ENCODE data around the gene CDC27. TPM values are rescaled to one million over a fixed set of nuclear protein-coding genes. Genes with fewer than 3 reads are reported as not detected.
"Not testable (repeated sequence)": the region's sequence is repeated elsewhere in the genome, so short reads cannot be mapped to it uniquely, and the experiment has no call there.

The CDC27 gene
- total RNA-seq, 1 donor = 37.2 TPM

- DNase-seq (ENCODE audit: low read depth in 2 of 3, low spot score in 2 of 3) = no peak
Measured at GRCh38 chr17:47219621-47220475, 30.8 kb upstream of the CDC27 start.

GRCh38 chr17:47218896-47219430 lies 29.9 kb upstream of the CDC27 start:
- DNase-seq (ENCODE audit: low read depth in 2 of 3, low spot score in 2 of 3) = peak in 2 of 3 donors; percentile 50 to 78

GRCh38 chr17:47217279-47217678 lies 28.2 kb upstream of the CDC27 start:
- not testable (repeated sequence) for DNase-seq (ENCODE audit: low read depth in 2 of 3, low spot score in 2 of 3)

- DNase-seq (ENCODE audit: low read depth in 2 of 3, low spot score in 2 of 3) = not testable (repeated sequence)
Measured at GRCh38 chr17:47216821-47217220, 27.7 kb upstream of the CDC27 start.

GRCh38 chr17:47214931-47215330 lies 25.8 kb upstream of the CDC27 start:
- DNase-seq (ENCODE audit: low read depth in 2 of 3, low spot score in 2 of 3) = no peak

GRCh38 chr17:47213540-47213939 lies 24.4 kb upstream of the CDC27 start:
- DNase-seq (ENCODE audit: low read depth in 2 of 3, low spot score in 2 of 3) = peak in 1 of 3 donors; percentile 54

GRCh38 chr17:47212458-47212857 lies 23.4 kb upstream of the CDC27 start:
- DNase-seq (ENCODE audit: low read depth in 2 of 3, low spot score in 2 of 3) = no peak

- no peak for DNase-seq (ENCODE audit: low read depth in 2 of 3, low spot score in 2 of 3)
Measured at GRCh38 chr17:47210779-47211178, 21.7 kb upstream of the CDC27 start.

- no peak for DNase-seq (ENCODE audit: low read depth in 2 of 3, low spot score in 2 of 3)
Measured at GRCh38 chr17:47210105-47210504, 21.0 kb upstream of the CDC27 start.

GRCh38 chr17:47209499-47209898 lies 20.4 kb upstream of the CDC27 start:
- DNase-seq (ENCODE audit: low read depth in 2 of 3, low spot score in 2 of 3) = no peak

GRCh38 chr17:47208744-47209488 lies 19.8 kb upstream of the CDC27 start, which contains the start of gene MYL4:
MYL4 (plus strand) TSS chr17:47209348; CDS start chr17:47209423, 75 bp downstream.
- DNase-seq (ENCODE audit: low read depth in 2 of 3, low spot score in 2 of 3) = no peak

- DNase-seq (ENCODE audit: low read depth in 2 of 3, low spot score in 2 of 3) = no peak
Measured at GRCh38 chr17:47207143-47208067, 18.3 kb upstream of the CDC27 start.

- DNase-seq (ENCODE audit: low read depth in 2 of 3, low spot score in 2 of 3) = peak in 2 of 3 donors; percentile 43 to 71
Measured at GRCh38 chr17:47205419-47205963, 16.4 kb upstream of the CDC27 start.

- DNase-seq (ENCODE audit: low read depth in 2 of 3, low spot score in 2 of 3) = peak in 1 of 3 donors; percentile 45
Measured at GRCh38 chr17:47204722-47205418, 15.8 kb upstream of the CDC27 start.

- peak in 1 of 3 donors; percentile 56 for DNase-seq (ENCODE audit: low read depth in 2 of 3, low spot score in 2 of 3)
Measured at GRCh38 chr17:47203984-47204721, 15.1 kb upstream of the CDC27 start.

GRCh38 chr17:47201166-47201565 lies 12.1 kb upstream of the CDC27 start:
- no peak for DNase-seq (ENCODE audit: low read depth in 2 of 3, low spot score in 2 of 3)

GRCh38 chr17:47200325-47200664 lies 11.2 kb upstream of the CDC27 start:
- DNase-seq (ENCODE audit: low read depth in 2 of 3, low spot score in 2 of 3) = no peak

GRCh38 chr17:47199627-47200324 lies 10.7 kb upstream of the CDC27 start:
- peak in 2 of 3 donors; percentile 31 to 74 for DNase-seq (ENCODE audit: low read depth in 2 of 3, low spot score in 2 of 3)
